Fibroblast of upper back skin (primary cell): ENCODE results near the gene CASP10.
"Not testable (repeated sequence)": the region's sequence is repeated elsewhere in the genome, so short reads cannot be mapped to it uniquely, and the experiment has no call there.

Experiments used
- DNase-seq: peaks from one replicate; pipeline ENCODE4 v3.0.0-alpha.2; 2013

The CASP10 gene

DNA sequence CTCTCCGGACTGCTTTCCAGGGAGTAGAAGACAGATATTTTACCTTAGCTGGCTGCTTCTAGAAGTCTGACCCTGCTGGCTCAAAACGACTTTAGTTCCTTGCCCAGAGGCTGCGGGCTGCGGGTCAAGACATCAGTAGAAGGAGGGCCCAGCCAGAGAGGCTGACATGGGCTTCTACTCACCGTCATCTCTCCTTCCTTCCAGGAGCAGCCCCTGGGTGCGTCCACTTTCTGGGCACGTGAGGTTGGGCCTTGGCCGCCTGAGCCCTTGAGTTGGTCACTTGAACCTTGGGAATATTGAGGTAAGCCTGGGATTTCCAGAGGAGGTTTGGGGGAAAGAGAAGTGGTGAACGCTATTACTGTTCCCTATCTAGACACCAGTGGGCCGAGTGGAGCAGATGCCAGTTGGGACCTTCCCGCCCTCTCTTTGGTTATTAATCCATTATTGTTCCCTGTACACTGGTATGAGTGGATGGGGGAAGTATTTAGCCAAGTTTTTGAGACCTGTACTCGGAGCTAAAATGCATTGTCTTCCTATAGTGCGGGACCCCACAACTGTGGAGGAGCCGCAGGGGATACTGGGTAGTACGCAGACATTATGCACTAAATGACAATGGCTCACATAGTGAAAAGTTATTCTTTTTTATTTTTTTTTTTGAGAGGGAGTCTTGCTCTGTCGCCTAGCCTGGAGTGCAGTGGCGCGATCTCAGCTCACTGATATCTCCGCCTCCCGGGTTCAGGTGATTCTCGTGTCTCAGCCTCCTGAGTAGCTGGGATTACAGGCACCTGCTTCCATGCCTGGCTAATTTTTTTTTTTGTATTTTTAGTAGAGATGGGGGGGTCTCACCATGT, 51.1 kb downstream of the CASP10 start:
- DNase-seq, result no peak

GRCh38 chr2:201234663-201235135, 51.8 kb downstream of the CASP10 start:
- peak; percentile 38 for DNase-seq

- peak; percentile 84 for DNase-seq
These were observed 53.2 kb downstream of the CASP10 start for GRCh38 chr2:201235860-201236811.

DNA sequence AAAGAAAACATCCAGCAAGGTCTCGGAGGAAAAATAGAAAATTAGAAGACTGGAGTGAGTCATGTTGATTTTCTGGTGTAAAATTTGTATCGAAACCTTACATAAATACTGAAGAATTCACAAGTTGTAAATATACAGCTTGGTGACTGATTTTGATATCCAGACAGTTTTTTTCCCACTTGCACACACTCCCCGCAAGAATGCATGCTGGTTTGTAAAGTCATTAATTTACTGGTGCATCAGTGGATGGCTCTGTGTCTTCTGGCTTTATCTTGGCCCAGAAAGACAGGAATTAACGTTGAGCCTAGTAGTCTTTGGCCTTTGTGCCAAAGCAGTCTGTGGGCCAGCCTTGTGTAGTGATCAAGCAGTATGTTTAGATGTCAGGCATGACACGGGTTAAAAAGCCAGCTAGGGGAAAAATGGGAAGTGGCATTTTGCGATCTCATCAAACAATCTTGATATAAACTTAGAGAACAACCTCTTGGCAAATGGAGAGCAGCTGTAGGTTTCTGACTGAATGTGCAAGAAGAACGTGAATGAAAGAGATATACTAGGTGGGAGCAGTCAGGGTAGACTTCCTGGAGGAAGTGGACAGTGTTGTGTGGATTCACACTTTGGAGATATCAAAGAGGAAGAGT, 54.7 kb downstream of the CASP10 start:
- DNase-seq, result peak; percentile 29

- DNase-seq, result not testable (repeated sequence)
These were observed 56.4 kb downstream of the CASP10 start for GRCh38 chr2:201239167-201239935.

DNA sequence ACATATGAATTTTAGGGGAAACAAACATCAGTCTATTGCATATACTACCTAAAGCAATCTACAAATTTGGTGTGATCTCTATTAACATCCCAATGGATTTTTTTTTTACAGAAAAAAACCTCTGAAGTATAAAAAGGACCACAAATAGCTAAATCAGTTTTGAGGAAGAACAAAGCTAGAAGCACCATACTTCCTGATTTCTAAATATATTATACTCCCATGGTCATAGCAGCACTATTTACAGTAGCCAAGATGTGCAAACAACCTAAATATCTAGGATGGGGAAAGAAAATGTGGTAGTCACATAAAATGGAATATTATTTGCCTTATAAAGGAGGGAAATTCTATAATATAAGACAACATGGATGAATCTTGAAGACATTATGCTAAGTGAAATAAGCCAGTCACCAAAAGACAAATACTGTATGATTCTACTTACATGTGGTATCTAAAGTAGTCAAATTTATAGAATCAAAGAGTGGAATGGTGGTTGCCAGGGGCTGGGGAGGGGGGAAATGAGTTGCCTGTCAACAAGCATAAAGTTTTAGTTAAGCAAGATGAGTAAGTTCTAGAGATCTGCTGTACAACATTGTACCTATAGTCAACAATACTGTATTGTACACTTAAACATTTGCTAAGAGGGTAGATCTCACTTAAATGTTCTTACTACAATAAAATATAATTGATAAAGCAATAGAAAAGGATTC, 59.8 kb downstream of the CASP10 start:
- no peak for DNase-seq

DNA sequence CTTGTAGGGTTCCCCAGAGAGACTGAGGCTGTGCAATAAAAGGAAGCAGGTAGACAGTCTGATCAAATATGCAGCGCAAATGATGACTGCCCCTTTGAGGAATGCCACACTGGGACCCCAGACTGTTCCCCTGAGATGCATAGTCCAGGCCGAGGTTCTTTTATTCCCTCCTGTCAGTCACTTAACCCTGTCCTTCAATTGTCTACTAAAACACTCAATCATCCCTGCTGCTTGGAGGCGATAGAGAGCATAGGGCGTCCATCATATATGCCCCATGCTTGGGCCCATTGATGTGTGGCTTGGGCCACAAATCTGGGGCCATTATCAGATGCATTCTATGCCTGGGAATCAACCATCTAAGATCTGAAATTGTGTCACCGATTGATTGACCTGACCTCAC, 61.9 kb downstream of the CASP10 start:
- DNase-seq, result no peak

- DNase-seq, result no peak
These were observed 63.3 kb downstream of the CASP10 start for GRCh38 chr2:201246280-201246679.

- no peak for DNase-seq
These were observed 65.4 kb downstream of the CASP10 start for GRCh38 chr2:201248288-201248844.

DNA sequence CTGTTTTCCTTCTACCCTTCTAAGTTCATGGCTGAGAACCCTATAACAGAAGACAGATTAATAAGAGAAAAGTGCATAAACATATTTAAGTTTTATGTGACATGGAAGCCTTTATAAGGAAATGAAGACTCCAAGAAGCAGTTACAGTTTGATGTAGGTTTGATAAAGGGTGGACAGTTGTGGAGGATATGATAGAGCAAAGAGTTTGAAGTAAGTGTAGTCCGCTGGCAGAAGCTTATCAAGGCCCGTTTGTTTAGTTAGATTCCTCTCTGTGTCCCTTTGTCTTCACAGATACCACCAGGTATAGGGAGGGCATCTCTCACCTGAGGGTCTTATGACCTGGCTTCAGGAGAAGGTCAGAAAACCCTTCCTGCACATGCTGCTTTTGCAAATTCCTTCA, 66.9 kb downstream of the CASP10 start:
- no peak for DNase-seq

- no peak for DNase-seq
These were observed 67.8 kb downstream of the CASP10 start for GRCh38 chr2:201250741-201251140.

DNA sequence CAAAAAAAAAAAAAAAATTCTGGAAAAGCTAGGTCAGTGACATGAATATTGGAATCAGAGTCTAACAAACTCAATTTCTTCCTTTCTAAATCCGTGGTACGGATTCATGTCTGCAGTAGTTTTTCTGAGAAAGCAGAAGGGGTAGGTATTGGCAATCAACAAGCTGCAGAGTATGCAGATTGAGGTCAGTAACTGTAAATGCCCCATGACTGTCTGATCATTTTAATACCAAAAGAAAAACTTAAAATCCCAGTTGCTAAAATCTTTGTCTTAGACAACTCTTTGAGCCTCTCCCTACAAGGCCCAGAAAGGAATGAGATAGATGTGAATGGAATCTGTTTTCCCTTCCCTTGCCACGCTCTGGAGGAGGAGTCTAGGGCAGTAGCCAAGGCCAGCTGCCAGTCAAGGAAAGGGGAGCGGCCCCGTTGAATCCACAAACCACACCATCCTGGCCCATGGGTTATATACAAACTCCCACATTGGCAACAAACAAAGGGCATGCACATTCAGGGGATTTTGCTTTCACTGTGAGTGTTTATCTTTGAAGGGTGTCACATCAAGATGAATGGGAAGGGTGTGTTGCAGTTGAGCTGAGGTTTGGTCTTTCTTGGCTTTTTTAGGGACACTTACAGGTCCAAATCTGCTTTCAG, 71.3 kb downstream of the CASP10 start:
- DNase-seq, result peak; percentile 62

- peak; percentile 50 for DNase-seq
These were observed 72.6 kb downstream of the CASP10 start for GRCh38 chr2:201255408-201256033.

- DNase-seq, result peak; percentile 59
These were observed 73.1 kb downstream of the CASP10 start for GRCh38 chr2:201256082-201256481.

- DNase-seq, result no peak
These were observed 74.5 kb downstream of the CASP10 start for GRCh38 chr2:201257381-201257955.

DNA sequence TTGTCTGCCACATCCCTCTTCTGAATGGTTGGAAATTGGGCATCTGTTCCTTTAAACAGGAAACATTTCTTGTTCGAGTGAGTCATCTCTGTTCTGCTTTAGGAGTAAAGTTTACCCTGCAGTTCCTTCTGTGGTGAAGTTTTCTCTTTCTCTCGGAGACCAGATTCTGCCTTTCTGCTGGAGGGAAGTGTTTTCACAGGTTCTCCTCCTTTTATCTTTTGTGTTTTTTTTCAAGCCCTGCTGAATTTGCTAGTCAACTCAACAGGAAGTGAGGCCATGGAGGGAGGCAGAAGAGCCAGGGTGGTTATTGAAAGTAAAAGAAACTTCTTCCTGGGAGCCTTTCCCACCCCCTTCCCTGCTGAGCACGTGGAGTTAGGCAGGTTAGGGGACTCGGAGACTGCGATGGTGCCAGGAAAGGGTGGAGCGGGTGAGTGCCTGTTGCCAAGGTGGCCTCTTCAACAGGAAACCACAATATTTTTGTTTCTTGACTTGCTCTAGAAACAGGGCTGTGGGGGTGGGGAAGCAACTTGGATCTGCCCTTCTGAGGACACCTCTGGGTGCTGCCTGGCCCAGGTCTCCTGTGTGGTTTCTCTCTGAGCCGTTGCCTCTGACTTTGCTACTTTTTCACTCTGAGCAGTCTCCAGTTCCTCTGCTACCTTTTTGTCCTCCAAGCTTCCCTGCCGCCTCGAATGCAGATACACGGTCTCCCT, 75.2 kb downstream of the CASP10 start:
- DNase-seq, result peak; percentile 76

DNA sequence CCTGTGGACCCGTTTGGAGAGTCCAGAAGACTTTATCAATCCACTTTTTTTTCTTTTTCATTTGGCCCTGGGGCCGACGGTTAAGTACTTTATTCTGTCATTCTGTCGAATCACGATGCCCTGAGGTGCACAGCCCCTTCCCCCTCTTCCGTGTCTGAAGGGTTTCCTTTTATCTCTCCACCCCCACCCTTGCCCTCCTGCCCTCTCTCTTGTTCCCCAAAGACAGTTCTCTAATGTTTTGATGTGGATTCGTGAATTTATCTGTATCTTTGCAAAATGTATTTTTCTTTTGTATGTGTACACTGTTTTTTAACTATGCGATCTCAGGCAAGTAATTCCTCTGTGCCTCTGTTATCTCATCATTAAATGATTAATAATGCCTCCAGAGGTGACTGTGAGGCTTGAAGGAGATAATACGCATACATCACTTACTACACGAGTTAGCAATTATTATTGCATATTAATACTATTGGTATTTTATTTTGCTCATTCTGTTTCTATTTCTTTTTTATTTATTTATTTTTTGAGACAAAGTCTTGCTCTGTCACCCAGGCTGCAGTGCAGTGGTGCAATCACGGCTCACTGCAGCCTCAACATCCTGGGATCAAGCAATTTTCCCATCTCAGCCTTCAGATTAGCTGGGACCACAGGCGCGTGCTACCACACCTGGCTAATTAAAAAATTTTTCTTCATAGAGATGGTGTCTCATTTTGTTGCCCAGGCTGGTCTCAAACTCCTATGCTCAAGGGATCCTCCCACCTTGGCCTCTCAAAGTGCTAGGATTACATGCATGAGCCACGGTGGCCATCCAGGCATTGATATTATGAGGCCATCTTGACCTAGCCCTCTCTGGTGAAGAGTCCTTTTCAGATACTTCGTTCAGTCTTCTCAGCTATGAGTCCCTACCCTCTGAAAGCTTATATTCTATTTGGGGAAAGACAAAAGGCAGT, 76.0 kb downstream of the CASP10 start:
- no peak for DNase-seq

GRCh38 chr2:201260302-201260800, 77.4 kb downstream of the CASP10 start, which contains the start of gene CASP8:
TSS of gene CASP8 (plus strand) at chr2:201260536. CDS start at chr2:201266487, 5,951 bp downstream.
- peak; percentile 41 for DNase-seq
